AG10803 (cell line): ENCODE results near the gene GTF2F1.

Source experiments
- DNase-seq: peaks from one replicate; pipeline ENCODE4 v3.0.0; 2010; ENCODE audit warnings: low read depth
- H3K4me3 ChIP-seq: 2 replicates; pipeline ENCODE4 v1.5.1; 2011; ENCODE audit warnings: mild to moderate bottlenecking, low read length, control low read depth
- CTCF ChIP-seq: conservative IDR thresholded peaks from 2 replicates; pipeline ENCODE4 v1.5.1; 2011; ENCODE audit warnings: mild to moderate bottlenecking, low read length, control low read depth, inconsistent platforms

GTF2F1 gene

GRCh38 chr19:6379744-6380143 lies 13.2 kb downstream of the GTF2F1 start:
- no peak overlapping the region for H3K4me3 ChIP-seq
- no peak for DNase-seq
- no peak for TF ChIP-seq CTCF

DNA sequence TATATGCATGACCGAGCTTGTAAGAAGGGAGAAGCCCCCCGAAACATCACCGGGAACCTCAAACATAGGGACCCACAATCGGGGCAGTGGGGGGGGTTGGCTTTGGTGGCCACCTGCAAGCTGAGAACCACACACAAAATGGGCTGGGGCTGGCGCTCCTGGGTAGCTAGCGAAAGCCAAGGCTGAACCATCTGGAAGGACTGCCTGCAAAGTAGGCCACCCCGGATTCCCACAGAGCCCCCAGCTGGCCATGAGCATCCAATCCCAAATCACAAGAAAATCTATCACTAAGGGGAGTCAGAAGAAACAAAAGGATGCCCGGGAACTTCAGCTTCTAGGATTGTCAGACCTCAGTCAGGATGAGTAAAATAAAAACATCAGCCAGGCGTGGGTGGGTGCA lies 14.5 kb downstream of the GTF2F1 start:
- no peak for DNase-seq
- TF ChIP-seq CTCF = no peak
- H3K4me3 ChIP-seq = no peak overlapping the region

DNA sequence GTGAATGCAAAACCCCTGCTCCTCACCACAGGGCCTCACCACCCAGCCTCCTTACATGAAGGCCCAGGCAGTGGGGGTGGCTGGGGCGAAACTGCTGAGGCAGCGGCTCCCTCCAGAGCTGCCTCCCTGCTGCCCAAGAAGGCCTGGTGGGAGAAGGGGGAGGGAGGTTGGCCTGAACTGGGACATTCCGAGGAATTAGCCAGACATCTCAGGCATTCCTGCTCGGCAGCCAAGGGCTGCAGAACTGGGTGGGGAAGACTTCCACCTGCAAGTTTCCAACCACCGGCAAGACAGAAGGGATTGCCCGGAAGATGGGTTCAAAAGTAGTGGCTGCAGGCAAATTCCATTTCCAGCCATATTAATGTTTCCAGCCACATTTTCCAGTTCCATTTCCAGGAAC lies 14.9 kb downstream of the GTF2F1 start:
- H3K4me3 ChIP-seq = no peak overlapping the region
- DNase-seq = peak; percentile 84
- no peak; the same call in 1 of the 2 replicates for TF ChIP-seq CTCF

GRCh38 chr19:6376512-6377190 lies 16.3 kb downstream of the GTF2F1 start:
- H3K4me3 ChIP-seq = no peak overlapping the region
- no peak for DNase-seq
- TF ChIP-seq CTCF = no peak

GRCh38 chr19:6375411-6376010 lies 17.5 kb downstream of the GTF2F1 start, which contains the start of gene PSPN:
Gene PSPN, minus strand, starts transcription at chr19:6375933. Its CDS starts 84 bp downstream, at chr19:6375849.
- DNase-seq = no peak
- H3K4me3 ChIP-seq = no peak within 1 kb of the TSS
- no peak for TF ChIP-seq CTCF

DNA sequence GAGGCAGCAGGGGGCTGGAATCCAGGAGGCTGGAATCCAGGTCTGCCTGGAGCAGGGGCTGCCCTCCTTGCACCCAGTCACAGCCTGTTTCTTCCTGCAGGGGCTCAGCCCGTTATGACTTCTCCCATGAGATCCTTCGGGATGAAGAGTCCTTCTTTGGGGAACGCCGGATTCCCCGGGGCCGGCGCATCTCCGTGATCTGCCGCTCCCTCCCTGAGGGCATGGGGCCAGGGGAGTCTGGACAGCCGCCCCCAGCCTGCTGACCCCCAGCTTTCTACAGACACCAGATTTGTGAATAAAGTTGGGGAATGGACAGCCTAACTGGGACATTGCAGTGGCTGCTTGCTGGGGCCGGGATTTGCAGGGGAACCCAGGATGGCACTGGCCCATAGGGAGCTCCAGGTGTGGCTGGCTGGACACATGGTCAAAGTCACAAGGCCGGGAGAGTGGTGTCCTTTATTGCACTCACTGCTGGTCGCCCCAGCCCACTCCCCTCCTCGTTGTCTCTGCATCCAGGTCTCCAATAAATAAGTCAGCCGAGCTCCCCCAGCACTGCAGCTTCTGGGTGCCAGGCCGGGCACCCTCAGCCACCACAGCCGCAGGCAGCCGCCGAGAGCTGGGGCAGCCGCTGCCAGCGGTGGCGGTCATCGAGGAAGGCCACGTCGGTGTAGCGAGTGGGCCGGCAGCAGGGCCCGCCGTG lies 18.1 kb downstream of the GTF2F1 start:
- no peak overlapping the region for H3K4me3 ChIP-seq
- no peak for TF ChIP-seq CTCF
- DNase-seq = no peak

DNA sequence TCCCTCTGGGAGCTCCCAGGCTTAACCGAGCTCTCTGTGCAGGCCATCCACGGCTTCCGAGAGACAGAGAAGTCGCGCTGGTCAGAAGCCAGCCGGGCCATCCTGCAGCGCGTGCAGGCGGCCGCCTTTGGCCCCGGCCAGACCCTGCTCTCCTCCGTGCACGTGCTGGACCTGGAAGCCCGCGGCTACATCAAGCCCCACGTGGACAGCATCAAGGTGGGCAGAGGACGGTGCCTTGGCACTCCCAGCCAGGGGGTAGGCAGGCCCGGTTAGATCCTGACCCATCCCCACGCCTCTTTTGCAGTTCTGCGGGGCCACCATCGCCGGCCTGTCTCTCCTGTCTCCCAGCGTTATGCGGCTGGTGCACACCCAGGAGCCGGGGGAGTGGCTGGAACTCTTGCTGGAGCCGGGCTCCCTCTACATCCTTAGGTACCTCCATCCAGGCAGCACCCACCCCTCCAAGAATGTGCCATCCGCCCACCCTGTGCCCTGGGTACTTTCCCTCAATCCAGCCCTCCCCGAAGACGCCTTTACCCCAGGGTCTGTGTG lies 18.7 kb downstream of the GTF2F1 start:
- TF ChIP-seq CTCF = no peak

More for the DNA sequence above, 18.7 kb downstream of the GTF2F1 start:
- DNase-seq = no peak
- peak overlapping the region; percentile 65 for H3K4me3 ChIP-seq
